Panc1 (cell line): ENCODE results near the gene ISM1. TPM values are rescaled to one million over a fixed set of nuclear protein-coding genes. Genes with fewer than 3 reads are reported as not detected.

Source experiments
- ATAC-seq: fragments of 200-7000 bp; cut with Tn5 transposase; 2 replicates; pipeline ENCODE4 v1.9.1; 2020; ENCODE audit warnings: mild to moderate bottlenecking, moderate library complexity
- BruUV-seq: library from RNA; stranded (reverse); fragments of 400-500 nt; replicated peaks from 2 replicates; lab custom pipeline; 2021; lab: Mats Ljungman, UMichigan
- CTCF ChIA-PET: fragments of 300-600 bp; sonication (Branson Sonifier 250); formaldehyde crosslinking; loops from one replicate; lab custom pipeline; 2022; ENCODE audit warnings: antibody characterized with exemption; lab: Charles Lee
- POLR2A ChIA-PET: fragments of 300-600 bp; sonication (Branson Sonifier 250); formaldehyde crosslinking; loops from one replicate; lab custom pipeline; 2022; ENCODE audit warnings: antibody characterized with exemption; lab: Charles Lee
- DNase-seq: peaks from one replicate; pipeline ENCODE4 v3.0.0-alpha.2; 2010; ENCODE audit warnings: low read depth, low spot score
- H3K27ac ChIP-seq: 2 replicates; pipeline ENCODE4 v1.5.1; 2011; ENCODE audit warnings: mild to moderate bottlenecking, low read length, inconsistent platforms
- H3K27me3 ChIP-seq: fragments of 200-500 bp; sonication (Bioruptor generic); 2 replicates; pipeline ENCODE4 v1.6.0; 2014; ENCODE audit warnings: low read length, inconsistent platforms; ENCODE audit not compliant: control insufficient read depth, insufficient read depth
- H3K36me3 ChIP-seq: fragments of 200-500 bp; sonication (Bioruptor generic); 2 replicates; pipeline ENCODE4 v1.5.1; 2014; ENCODE audit warnings: inconsistent platforms, mild to moderate bottlenecking, low read length, moderate library complexity; ENCODE audit not compliant: control insufficient read depth, insufficient read depth
- H3K4me1 ChIP-seq: 2 replicates; pipeline ENCODE4 v1.5.1; 2011; ENCODE audit warnings: inconsistent platforms, mild to moderate bottlenecking, low read length, moderate library complexity; ENCODE audit not compliant: control insufficient read depth, insufficient read depth
- H3K4me3 ChIP-seq, 2 experiments: 2 replicates each; pipeline ENCODE4 v1.5.1; 2011 to 2012; ENCODE audit warnings: low read depth in 2 of 2, low read length in 2 of 2, mild to moderate bottlenecking in 2 of 2, inconsistent platforms in 1 of 2, moderate library complexity in 1 of 2
- H3K9me3 ChIP-seq: fragments of 200-500 bp; sonication (Bioruptor generic); 2 replicates; pipeline ENCODE4 v1.5.1; 2014; ENCODE audit warnings: low read depth, mild to moderate bottlenecking, inconsistent platforms, low read length, moderate library complexity; ENCODE audit not compliant: control insufficient read depth, insufficient read depth
- CTCF ChIP-seq: fragments of 450-650 bp; IDR thresholded peaks from 2 replicates; pipeline ENCODE4 v1.5.1; 2017; ENCODE audit warnings: mild to moderate bottlenecking
- POLR2AphosphoS5 ChIP-seq: IDR thresholded peaks from 2 replicates; pipeline ENCODE4 v1.6.1; 2012; ENCODE audit warnings: mild to moderate bottlenecking, low read depth, low read length, moderate library complexity
- REST ChIP-seq, 2 experiments: IDR thresholded peaks; 2 replicates each; pipeline ENCODE4 v1.6.1; 2011 to 2012; ENCODE audit warnings: low read depth in 2 of 2, control low read depth in 1 of 2, low read length in 1 of 2, mild to moderate bottlenecking in 1 of 2, moderate library complexity in 1 of 2; ENCODE audit not compliant: insufficient read depth in 1 of 2
- SIN3A ChIP-seq: IDR thresholded peaks from 2 replicates; pipeline ENCODE4 v1.6.1; 2012; ENCODE audit warnings: low read depth, mild to moderate bottlenecking, low read length, moderate library complexity, borderline replicate concordance; ENCODE audit not compliant: insufficient read depth
- TCF7L2 ChIP-seq: IDR thresholded peaks from 2 replicates; pipeline ENCODE4 v1.6.1; 2011; ENCODE audit warnings: mild to moderate bottlenecking, low read depth, low read length, inconsistent platforms
- in situ Hi-C: cut with HindIII; loops from 2 replicates; pipeline ENCODE4 v1.10.0; 2016; ENCODE audit warnings: low sequenced_read_pairs, low pct_unique_long_range_greater_than_20kb
- intact Hi-C: fragments of 100-400 bp; cut with micrococcal nuclease; formaldehyde crosslinking; loops from one replicate; pipeline ENCODE4 v1.10.0; 2022; ENCODE audit not compliant: unreplicated experiment
- total RNA-seq: library from RNA; stranded (reverse); gene quantifications from one replicate; pipeline ENCODE4 v1.2.1, GENCODE V29; 2021; ENCODE audit not compliant: unreplicated experiment

The ISM1 gene
- total RNA-seq, 1 experiment from 2014 or later, result not detected

GRCh38 chr20:13320702-13321101 is 99.6 kb downstream of the ISM1 start:
- no peak for TF ChIP-seq CTCF
- no peak for TF ChIP-seq POLR2AphosphoS5
- no peak for TF ChIP-seq REST (IDR thresholded peaks at IDR 0.05; ENCODE audit: insufficient read depth in 1 of 2, low read depth in 2 of 2, low read length in 1 of 2)
- no peak for TF ChIP-seq TCF7L2
- no peak for TF ChIP-seq SIN3A
- DNase-seq (no peak), ATAC-seq (no peak)
- H3K27ac ChIP-seq, result no peak overlapping the region
- H3K4me1 ChIP-seq, result no peaks in the 10 kb centered on the region
- H3K36me3 ChIP-seq, result no peaks in the 10 kb centered on the region
- in situ Hi-C loops (no loop called here), intact Hi-C loops (loop anchor here (5.0 kb wide), 1 partner anchor 227 kb away; no protein-coding TSS in a partner anchor)
- CTCF ChIA-PET, result interaction anchor here (0.7 kb wide), 1 partner anchor 89 kb away, joined by 5 read pairs; no protein-coding TSS in a partner anchor
- POLR2A ChIA-PET, result no interaction called here
- H3K4me3 ChIP-seq, result no peak overlapping the region
- H3K27me3 ChIP-seq, result no peaks in the 10 kb centered on the region
- no peaks in the 10 kb centered on the region for H3K9me3 ChIP-seq
- no TSS peak for BruUV-seq

- ChIA-PET POLR2A (no interaction called here), CTCF (interaction anchor here (0.6 kb wide), 1 partner anchor 1872 kb away, joined by 3 read pairs; no protein-coding TSS in a partner anchor)
- intact Hi-C loops, result loop anchor here (5.0 kb wide), 1 partner anchor 226 kb away; no protein-coding TSS in a partner anchor
- no peak for ATAC-seq
- Histone ChIP-seq H3K27me3 (no peaks in the 10 kb centered on the region), H3K9me3 (no peaks in the 10 kb centered on the region), H3K36me3 (no peaks in the 10 kb centered on the region), H3K4me1 (no peaks in the 10 kb centered on the region), H3K27ac (no peak overlapping the region), H3K4me3 (no peak overlapping the region)
- BruUV-seq, result no TSS peak
- DNase-seq, result no peak
- no peak for TF ChIP-seq POLR2AphosphoS5
- in situ Hi-C loops, result no loop called here
Observed at GRCh38 chr20:13321416-13321815, 100.3 kb downstream of the ISM1 start.

- Histone ChIP-seq H3K27me3 (no peaks in the 10 kb centered on the region), H3K9me3 (no peaks in the 10 kb centered on the region), H3K4me3 (no peak overlapping the region), H3K27ac (no peak overlapping the region), H3K36me3 (no peaks in the 10 kb centered on the region), H3K4me1 (no peaks in the 10 kb centered on the region)
- DNase-seq (no peak), ATAC-seq (no peak)
- intact Hi-C loops (loop anchor here (5.0 kb wide), 1 partner anchor 225 kb away; no protein-coding TSS in a partner anchor), in situ Hi-C loops (no loop called here)
- POLR2A ChIA-PET, result no interaction called here
- no TSS peak for BruUV-seq
- TF ChIP-seq SIN3A (no peak), POLR2AphosphoS5 (no peak), TCF7L2 (no peak), REST (IDR thresholded peaks at IDR 0.05; ENCODE audit: insufficient read depth in 1 of 2, low read depth in 2 of 2, low read length in 1 of 2) (no peak), CTCF (no peak)
- CTCF ChIA-PET, result interaction anchor here (0.6 kb wide), 1 partner anchor 1873 kb away, joined by 3 read pairs; no protein-coding TSS in a partner anchor
Observed at GRCh38 chr20:13322198-13322597, 101.1 kb downstream of the ISM1 start.
